Esophagus (tissue), 2 donors: ENCODE data around the gene MRS2. TPM values are rescaled to one million over a fixed set of nuclear protein-coding genes. Genes with fewer than 3 reads are reported as not detected.

Experiments
- H3K27ac ChIP-seq, 2 donors: one replicate each; pipeline ENCODE4 v1.5.1; 2013; ENCODE audit warnings: low read depth in 2 of 2, mild to moderate bottlenecking in 2 of 2, inconsistent platforms in 1 of 2, low read length in 1 of 2, moderate library complexity in 1 of 2
- H3K27me3 ChIP-seq, 2 donors: one replicate each; pipeline ENCODE4 v1.6.1; 2013; ENCODE audit warnings: low read length in 2 of 2, control low read depth in 1 of 2, mild to moderate bottlenecking in 1 of 2; ENCODE audit not compliant: insufficient read depth in 2 of 2, control insufficient read depth in 1 of 2
- H3K36me3 ChIP-seq, 2 donors: one replicate each; pipeline ENCODE4 v1.6.1; 2013; ENCODE audit warnings: low read length in 1 of 2; ENCODE audit not compliant: control insufficient read depth in 2 of 2, insufficient read depth in 2 of 2
- H3K4me1 ChIP-seq, 2 donors: one replicate each; pipeline ENCODE4 v1.6.1; 2013; ENCODE audit warnings: low read length in 1 of 2; ENCODE audit not compliant: control insufficient read depth in 2 of 2, insufficient read depth in 2 of 2
- H3K4me3 ChIP-seq, 2 donors: one replicate each; pipeline ENCODE4 v1.5.1; 2013; ENCODE audit warnings: low read length in 2 of 2, mild to moderate bottlenecking in 2 of 2, low read depth in 1 of 2, moderate library complexity in 1 of 2
- H3K9me3 ChIP-seq, 2 donors: one replicate each; pipeline ENCODE4 v1.6.1; 2013; ENCODE audit warnings: mild to moderate bottlenecking in 2 of 2, low read depth in 1 of 2, low read length in 1 of 2, moderate library complexity in 1 of 2; ENCODE audit not compliant: control insufficient read depth in 2 of 2, insufficient read depth in 1 of 2
- WGBS, 2 donors: extraction: QIAGEN DNeasy Blood & Tissue Kit; methylation state at CpG; one replicate each; pipeline ENCODE4 v1.1.7; 2013; 5-methylcytosine and 5-hydroxymethylcytosine counted together
- polyA plus RNA-seq, 2 donors: library from polyadenylated mRNA; stranded (reverse); fragments of 200-250 nt; gene quantifications; one replicate each; pipeline ENCODE4 v1.2.3, GENCODE V29; 2013
- donor health status: healthy with polysubstance abuse.
- donor health status: Bipolar disorder and iron deficiency.

The MRS2 gene
- polyA plus RNA-seq, 2 donors = 9.4 to 10.8 TPM

DNA sequence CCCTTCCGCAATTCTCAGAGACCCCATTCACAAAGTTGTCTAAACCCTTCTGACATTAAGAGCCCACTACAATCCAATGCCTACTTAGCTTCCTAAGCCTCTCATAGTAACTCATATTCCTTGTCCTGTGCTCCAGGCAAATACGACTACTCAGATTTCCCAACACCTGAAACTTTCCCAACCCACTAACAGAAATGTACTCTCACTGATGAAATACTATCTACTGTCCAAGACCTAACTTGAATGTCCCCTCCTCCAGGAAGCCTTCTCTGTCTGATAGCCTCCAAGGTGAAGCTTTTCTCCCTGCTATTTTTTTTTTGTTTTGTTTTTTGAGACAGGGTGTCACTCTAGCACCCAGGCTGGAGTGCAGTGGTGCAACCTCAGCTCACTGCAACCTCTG is 56.2 kb downstream of the MRS2 start:
- 90 to 91% methylated on average over 2 of the region's 2 CpGs for WGBS, 2 donors
- no peaks in the 10 kb centered on the region for H3K27me3 ChIP-seq

DNA sequence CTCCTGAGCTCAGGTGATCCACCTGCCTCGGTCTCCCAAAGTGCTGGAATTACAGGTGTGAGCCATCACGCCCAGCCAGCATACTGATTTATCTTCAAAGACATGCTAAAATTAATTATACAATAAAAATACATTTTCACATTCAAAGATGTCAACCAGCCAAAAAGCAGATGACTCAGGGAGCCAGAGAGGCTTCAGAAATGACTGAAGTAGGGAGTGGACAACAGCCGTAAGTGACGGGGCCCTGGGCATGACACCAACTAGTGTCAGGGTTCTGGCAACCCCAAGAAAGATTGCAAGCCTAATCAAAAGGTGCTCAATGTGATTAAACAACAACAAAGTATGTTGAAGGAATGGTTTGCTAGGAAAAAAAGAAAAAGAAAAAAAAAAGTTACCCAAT is 58.2 kb downstream of the MRS2 start:
- no peaks in the 10 kb centered on the region for H3K4me1 ChIP-seq
- H3K4me3 ChIP-seq = no peak overlapping the region
- H3K27ac ChIP-seq = no peak overlapping the region
- H3K9me3 ChIP-seq = no peaks in the 10 kb centered on the region
- H3K27me3 ChIP-seq = no peaks in the 10 kb centered on the region
- whole genome bisulfite sequencing, 2 donors = 56 to 67% methylated on average over 4 of the region's 4 CpGs
- no peaks in the 10 kb centered on the region for H3K36me3 ChIP-seq

More for the DNA sequence above, 56.2 kb downstream of the MRS2 start:
- Histone ChIP-seq H3K9me3 (no peaks in the 10 kb centered on the region), H3K4me3 (no peak overlapping the region), H3K4me1 (no peaks in the 10 kb centered on the region), H3K36me3 (no peaks in the 10 kb centered on the region), H3K27ac (no peak overlapping the region)

DNA sequence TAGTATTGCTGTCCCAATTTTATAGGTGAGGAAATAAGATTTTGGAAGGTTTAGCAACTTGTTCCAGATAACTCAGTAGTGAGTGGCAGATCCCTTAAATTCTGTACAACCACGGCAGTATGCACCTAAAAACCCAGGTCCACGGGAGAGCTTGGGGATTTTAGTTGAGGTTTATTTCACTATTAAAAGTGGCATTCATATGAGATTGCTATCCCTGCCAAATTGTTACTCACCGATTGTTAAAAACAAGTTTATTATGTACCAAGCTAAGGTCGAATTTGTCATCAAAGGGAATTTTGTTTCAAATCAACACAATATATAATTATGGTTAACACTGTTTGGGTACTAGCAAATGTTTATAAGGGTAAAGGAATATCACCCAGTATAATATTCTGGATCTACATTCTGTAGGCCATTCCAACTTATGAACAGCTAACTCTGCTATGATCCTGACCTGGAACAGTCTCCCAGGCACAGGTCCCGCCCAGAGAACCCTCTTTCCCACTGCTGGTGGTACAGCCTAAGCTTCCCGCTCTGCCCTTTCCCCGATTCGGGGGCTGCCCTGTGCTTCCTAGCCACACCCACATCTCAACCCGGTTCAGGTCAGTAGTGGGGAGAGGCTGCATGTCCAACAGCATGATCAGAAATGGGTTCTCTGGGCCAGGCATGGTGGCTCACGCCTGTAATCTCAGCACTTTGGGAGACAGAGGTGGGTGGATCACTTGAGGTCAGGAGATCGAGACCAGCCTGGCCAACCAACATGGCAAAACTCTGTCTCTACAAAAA is 61.7 kb downstream of the MRS2 start:
- H3K27me3 ChIP-seq = no peaks in the 10 kb centered on the region
- no peak overlapping the region for H3K4me3 ChIP-seq
- no peaks in the 10 kb centered on the region for H3K9me3 ChIP-seq
- H3K4me1 ChIP-seq = no peaks in the 10 kb centered on the region
- no peaks in the 10 kb centered on the region for H3K36me3 ChIP-seq
- no peak overlapping the region for H3K27ac ChIP-seq
- 82 to 84% methylated on average over 11 of the region's 11 CpGs for WGBS, 2 donors

DNA sequence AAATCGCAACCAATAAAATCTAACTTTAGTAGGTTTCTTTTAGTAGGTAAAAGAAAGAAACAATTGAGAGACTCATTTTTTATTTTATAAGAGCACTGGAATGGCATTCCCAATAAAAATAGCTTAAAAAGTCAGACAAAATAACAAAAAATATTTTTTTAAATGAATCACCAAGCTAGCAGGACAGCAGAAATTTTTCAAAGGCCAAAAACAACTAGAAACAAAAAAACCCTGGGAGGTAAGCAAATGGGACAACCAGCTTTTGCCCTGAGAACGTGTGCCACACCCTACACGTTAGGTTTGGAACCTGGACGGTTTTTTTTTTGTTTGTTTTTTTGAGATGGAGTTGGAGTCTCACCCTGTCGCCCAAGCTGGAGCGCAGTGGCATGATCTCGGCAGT is 67.1 kb downstream of the MRS2 start:
- Histone ChIP-seq H3K27me3 (no peaks in the 10 kb centered on the region), H3K9me3 (no peaks in the 10 kb centered on the region), H3K4me3 (no peak overlapping the region), H3K27ac (no peak overlapping the region), H3K4me1 (no peaks in the 10 kb centered on the region), H3K36me3 (no peaks in the 10 kb centered on the region)
- WGBS, 2 donors = 77 to 81% methylated on average over 7 of the region's 7 CpGs

DNA sequence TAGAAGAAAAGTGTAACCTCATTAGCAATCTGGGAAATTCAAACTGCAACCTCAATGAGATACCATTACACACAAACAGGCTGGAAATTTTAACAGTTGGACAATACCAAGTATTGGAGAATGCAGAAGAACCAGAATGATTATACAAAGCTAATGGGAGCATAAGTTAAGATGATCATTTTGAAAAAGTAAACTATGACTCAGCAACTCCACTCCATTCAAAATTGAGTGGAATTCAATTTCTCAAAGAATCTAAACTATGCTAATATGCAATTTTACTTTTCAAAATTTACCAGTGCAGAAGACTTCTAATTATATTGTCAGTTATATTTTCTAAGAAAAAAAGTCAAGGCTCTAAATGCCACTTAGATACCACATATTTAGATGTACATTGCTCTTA is 69.4 kb downstream of the MRS2 start:
- H3K27me3 ChIP-seq = no peaks in the 10 kb centered on the region

More for the DNA sequence above, 69.4 kb downstream of the MRS2 start:
- no peaks in the 10 kb centered on the region for H3K4me1 ChIP-seq
- H3K9me3 ChIP-seq = no peaks in the 10 kb centered on the region
- H3K36me3 ChIP-seq = no peaks in the 10 kb centered on the region
- no peak overlapping the region for H3K4me3 ChIP-seq
- no peak overlapping the region for H3K27ac ChIP-seq

Other genes with a start within 250 kb of the MRS2 start
- under 1 TPM; under 0.01 to 0.02 TPM for gene DCDC2, start 44.9 kb upstream of the MRS2 start, polyA plus RNA-seq
- under 1 TPM; 0.16 to 0.29 TPM for gene GPLD1, start 86.6 kb downstream of the MRS2 start, polyA plus RNA-seq
- gene ALDH5A1, start 92.0 kb downstream of the MRS2 start, polyA plus RNA-seq = 1 to 10 TPM; 2.2 to 3.6 TPM
- under 1 TPM in 1 of 2 donors, not detected in 1; 0.01 TPM for gene KIAA0319, start 243.3 kb downstream of the MRS2 start, polyA plus RNA-seq